ENCODE results near the gene MDM2.

Gene MDM2

DNA sequence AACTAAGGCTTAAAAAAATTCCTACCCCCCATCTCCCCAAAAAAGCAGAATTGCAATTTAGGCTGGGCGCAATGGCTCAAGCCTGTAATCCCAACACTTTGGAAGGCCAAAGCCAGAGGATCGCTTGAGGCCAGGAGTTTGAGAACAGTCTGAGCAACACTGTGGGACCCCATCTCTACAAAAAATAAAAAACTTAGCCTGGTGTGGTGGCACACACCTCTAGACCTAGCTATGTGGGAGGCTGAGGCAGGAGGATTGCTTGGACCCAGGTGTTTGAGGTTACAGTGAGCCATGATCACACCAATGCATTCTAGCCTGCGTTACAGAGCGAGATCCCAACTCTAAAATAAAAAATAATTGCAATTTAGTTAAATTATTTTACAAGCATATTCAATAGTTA is 70.9 kb downstream of the MDM2 start:
- DNase-seq (ENCODE audit: low spot score): no peak

DNA sequence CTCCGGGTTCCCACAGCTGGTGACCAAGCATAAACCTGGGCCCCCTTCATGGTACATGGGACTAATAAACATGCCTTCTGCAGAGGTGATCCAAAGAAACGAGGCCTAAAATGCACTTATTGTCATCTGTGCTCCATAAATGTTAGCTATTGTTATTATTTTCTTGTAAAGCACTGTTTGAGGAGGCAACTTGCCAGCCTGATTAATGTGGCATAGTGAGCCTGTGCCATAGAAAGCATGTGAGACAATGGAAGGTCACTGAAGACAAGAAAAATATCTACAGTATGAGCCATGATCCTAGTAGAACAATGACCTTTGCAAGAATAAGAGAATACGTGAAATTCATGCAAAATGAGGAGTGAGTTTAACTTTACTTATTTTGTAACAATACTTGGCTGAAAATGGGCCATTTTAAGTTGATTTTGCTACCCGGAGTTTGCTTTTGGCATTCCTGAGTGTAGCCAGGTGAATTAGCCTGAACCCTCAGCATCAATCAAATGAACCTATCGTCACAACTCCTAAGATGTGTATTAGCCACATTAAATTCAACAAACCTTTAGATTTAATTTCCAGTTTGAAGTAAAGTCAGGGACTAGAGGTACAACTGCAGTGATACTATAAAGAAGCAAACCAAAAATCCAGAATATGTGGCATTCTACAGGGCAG is 72.8 kb downstream of the MDM2 start:
- peak; percentile 58 for DNase-seq (ENCODE audit: low spot score)

DNA sequence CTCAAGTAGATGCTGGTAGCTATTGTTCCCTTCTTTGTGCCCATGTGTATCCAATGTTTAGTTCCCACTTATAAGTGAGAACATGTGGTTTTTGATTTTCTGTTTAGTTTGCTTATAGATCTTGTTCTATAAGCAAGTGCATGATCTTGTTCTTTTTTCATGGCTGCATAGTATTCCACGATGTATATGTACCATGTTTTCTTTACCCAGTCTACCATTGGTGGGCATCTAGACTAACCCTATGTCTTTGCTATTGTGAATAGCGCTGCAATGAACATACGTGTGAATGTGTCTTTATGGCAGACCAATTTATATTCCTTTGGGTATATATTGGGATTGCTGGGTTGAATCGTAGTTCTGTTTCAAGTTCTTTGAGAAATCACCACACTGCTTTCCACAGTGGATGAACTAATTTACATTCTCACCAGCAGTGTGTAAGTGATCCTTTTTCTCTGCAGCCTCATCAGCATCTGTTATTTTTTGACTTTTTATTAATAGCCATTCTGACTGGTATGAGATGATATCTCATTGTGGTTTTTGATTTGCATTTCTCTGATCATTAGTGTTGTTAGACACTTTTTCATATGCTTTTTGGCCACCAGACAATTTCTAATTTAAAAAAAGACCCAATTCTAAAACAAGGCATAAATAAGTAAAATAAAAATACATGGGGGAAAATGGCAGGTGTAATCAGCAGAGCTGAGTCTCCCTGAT is 74.4 kb downstream of the MDM2 start:
- no peak for DNase-seq (ENCODE audit: low spot score)

DNA sequence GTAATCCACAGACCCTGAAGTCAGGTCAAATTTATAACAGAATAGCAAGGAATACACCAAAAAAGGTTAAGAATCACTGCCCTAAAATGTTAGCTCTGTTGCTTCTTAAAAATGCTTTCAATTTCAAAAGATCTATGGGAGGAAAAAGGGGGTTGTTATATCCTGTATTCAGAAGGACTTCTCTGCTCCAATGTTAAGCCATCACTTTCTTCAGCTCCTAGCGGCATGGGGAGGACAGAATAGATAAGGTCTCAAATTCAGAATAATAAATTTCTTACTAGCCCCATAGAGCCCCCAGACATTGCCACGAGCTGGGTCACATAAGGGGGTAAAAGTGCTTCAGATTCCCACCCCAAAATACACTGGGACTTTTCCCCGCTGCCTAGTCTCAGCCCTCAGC is 75.2 kb downstream of the MDM2 start:
- DNase-seq (ENCODE audit: low spot score): no peak

DNA sequence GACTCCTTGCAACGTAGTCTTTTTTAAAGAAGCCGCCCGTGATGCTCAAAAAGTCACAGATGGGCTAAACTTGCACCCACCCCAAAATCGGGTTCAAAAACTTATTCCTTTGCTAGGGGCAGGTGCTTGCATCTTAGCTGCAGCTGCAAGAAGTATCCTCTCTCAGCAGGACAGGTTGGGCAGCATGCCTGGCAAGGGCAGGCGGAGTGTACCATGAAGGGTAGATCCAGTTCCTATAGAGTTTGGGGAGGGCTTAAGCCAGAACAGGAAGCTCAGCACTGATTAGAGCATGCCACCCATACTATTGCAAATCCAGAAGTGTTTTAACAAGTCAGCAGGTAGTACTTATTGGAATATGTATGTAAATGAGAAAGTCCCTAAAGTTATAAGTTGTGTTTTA is 76.3 kb downstream of the MDM2 start:
- no peak for DNase-seq (ENCODE audit: low spot score)

DNA sequence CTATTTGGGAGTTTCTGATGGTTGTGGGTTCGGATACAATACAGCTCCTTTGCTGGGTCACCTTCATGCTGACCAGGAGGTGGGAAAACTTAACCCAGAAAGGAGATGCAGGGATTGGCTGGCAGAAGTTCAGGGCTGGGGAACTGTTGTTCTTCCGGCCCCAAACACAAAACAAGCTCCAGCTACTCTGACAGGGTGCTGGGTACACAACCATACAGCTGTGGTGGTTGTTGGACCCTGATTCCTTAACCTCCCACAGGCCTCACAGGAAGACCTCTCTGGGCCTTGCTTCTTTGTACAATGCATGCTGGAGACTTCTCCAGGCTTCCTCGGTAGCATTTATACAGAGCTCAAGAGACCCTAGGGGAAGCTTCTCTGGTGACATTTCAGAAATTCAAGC is 77.4 kb downstream of the MDM2 start:
- no peak for DNase-seq (ENCODE audit: low spot score)

DNA sequence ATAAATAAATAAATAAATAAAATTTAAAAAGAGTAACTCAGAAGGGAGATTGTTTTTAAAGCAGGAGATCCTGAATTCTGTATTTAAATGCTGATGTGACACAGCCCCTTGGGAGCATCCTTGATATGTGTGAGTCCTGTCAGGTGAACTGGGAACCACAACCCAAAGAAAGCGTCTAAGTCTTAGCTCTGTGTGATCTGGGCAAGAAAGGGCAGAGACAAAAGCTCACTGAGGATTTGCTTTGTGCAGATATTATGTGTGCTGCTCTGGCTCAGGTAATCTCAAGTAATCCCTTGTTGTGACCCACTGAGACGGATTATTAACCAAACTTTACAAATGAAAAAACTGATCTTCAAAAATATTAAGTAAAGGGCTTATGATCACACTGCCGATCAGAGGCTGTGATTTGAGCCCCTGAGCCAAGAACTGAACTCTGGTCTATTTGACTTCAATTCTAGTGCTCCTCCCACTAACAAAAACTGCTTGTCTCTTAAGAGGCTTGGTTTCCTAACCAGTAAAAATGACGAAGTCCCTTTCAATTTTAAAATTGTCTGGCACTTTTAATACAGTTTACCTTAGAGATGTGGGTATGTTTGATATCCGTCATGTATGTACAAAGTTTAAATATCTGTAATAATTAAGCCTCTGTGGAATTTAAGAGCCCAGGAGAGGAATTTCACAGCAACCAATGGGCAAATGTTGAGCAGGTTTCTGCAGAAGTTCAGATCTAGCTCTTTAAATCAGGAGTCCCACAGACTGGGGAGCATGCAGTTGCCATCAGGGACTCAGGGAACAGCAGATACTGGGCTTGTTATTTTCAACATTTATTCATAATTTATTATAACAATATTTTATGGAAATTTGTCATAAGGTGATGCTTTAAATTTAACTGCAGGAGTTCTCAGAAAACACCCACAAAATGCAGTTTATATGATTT is 78.9 kb downstream of the MDM2 start:
- DNase-seq (ENCODE audit: low spot score): no peak

DNA sequence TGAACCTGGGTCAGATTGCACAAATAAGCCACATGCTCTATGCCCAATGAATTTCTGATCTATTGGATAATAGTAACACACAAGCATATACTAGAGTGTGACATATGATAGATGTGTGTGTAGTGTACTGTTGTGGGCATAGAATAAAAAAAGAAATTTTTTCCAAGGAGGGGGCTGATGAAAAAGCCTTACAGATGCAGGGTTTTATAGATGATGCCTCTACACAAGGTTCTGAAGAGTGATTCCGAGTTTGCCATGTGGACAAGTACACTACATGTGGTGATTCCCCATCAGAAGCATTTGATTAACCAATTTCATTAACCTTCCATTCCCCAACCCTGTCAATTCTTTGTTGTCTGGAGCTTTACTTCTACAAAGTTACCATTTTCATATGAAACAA is 79.7 kb downstream of the MDM2 start:
- no peak for DNase-seq (ENCODE audit: low spot score)

DNA sequence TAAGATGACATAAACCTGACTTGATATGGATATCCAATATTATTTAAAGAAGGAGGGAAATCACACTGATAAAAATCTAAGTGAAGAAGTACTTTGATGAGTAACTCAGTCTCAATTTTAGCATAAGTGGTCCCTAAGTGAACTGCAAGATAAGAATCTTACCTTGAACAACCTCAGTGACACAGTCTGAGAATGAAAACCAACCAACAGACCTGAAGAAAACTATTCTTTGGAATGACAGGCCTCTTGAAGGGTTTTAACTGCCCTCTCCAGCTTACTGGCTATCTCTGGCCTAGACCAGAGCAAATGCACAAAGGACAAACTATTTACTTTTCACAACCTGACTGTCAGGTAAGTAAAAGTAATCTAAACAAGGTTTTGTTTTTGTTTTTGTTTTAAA is 80.3 kb downstream of the MDM2 start:
- DNase-seq (ENCODE audit: low spot score): no peak

DNA sequence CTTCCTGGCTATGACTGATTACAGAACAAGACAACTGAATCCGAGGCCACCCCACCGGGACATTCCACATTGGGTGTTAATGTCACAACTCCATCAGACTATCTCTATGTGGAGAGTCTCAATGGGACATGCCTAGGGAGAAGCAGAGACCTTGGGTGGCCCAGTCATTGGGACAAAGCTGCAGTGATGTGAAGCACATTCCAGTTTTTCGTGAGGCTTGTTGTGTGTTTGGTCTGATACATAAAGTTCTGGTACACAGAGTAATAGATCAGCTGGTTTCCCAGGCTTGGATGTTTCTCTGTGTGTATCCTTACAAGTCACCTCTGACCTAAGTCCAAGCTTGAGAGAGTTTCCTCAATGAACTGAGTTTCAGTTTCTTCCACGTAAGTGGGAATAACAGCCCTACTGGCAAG is 82.7 kb downstream of the MDM2 start:
- no peak for DNase-seq (ENCODE audit: low spot score)

DNA sequence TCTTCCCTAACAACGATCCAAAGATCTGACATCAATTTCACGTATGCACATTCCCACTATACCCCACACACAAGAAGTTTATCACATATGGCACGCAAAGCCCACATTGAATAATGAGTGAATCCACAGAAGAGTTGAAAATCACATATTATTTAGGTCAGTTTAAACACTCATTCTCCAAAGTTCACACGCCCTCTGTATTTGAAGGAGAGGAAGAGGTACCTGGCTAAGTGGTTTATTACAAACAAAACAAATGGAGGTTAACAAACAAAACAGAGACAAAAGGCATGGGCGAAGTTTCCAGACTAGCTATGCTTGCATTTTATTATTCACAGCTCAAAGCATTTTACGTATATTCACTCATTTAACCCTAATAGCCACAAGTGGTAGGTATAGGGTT is 83.2 kb downstream of the MDM2 start:
- no peak for DNase-seq (ENCODE audit: low spot score)

DNA sequence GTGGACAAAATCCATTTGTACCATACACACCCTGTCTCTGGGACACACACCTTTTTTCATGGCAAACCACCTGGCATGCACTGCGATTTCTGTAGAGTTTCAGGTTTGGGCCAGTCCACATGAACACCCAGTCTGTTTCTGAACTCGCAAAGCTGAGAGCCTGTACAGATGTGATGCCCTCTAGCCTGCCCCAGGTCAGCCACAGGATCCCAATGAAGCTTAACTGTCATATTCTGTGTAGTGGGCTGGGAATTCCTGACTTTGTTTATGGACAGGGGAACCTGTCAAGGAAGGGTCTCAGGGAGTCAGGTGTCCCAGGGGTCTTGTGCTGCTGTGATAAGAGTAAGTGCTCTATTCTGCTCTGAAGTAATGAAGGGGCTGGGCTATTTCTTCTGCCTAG is 85.2 kb downstream of the MDM2 start:
- DNase-seq (ENCODE audit: low spot score): no peak

DNA sequence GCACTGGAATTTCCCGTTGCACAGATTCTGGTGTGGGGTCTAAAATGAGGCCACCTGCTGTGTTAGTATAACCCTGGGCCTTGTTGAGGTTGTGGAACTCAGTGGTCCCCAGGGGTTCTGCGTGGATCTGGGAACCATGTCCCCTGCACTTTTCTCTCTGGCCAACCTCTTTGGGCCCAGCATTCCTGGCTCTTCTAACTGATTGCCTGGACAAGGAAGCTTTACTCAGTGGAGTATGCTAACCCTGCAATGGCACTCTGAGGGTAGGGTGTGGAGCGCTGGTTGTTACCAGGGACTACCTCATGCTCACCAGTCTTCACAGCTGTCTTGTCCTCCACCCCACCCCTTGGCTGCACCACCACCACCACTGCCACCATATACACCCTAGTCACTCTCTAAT is 85.8 kb downstream of the MDM2 start:
- DNase-seq (ENCODE audit: low spot score): no peak

DNA sequence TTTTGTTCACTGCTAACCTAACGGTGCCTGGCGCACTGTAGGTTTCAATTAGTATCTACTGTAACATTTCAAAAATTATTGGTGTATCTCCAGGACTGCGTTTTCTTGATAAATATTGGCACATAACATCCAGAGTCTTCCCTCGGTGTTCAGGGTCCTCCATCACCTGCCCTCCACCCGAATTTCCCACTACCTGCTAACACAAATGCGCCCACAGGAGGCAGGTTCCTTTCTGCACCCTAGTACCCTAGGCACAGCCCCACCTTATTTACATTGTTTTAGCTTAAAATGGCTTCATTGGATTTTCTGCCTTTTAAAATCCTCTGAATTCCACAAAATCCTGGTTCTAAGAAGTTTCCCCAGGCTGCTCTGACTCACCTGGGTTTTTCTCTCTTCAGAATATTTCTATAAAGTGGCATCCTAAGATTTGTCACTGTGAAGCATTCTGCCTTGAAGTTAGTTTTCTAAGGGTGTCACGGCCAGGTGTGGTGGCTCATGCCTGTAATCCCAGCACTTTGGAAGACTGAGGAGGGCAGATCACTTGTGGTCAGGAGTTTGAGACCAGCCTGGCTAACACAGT is 86.4 kb downstream of the MDM2 start:
- no peak for DNase-seq (ENCODE audit: low spot score)

DNA sequence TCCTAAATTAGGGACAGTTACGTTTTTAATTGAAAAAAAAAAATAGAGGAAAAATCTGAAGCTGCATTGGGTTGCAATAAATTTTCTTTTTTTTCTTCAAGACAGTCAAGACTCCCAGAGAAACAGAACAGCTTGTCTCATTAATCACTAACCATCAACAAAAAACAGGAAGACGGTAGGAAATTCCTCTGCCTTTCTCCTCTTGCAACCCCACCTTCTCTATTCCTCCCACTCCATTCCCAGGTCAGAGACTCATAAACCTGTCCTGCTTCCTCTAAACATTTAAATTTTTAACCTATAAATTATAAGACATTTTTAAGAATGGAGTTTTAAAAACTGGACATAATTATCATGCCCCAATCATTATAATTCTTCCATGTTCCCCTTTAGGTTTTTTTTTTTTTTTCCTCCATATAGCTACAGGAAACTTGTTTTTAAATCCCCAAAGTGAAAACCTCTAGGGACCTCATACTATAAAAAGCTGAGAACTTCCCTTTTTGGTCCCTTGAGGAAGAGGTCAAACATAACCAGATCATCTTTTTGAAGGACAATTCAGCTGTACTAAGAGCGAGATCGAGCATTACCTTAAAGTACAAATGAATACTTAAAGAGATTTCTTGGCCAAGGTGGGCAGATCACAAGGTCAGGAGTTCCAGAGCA is 89.0 kb downstream of the MDM2 start:
- DNase-seq (ENCODE audit: low spot score): no peak

DNA sequence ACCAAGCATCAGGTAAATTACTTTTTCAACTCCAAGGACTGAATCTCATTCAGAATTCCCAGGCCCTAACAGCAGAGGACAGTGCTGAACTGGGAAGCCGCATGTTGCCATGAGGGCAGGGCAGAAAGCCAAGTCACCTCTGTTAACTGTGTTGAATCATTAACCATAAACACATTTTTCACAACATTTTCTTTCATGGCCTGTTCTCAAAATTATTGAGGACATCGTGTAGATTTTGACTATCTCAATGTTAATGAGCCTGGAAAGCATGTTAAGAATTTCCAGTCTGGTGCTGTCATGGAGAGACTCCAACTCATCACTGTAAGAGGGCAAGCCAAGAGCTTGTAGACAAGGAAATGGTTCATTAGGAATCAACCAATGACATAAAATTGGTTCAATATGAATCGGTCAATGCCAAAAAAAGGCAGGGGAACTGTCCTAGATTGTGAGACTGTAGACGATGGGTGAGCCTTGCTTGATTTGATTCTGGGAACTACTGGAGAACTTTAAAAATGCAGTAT is 91.3 kb downstream of the MDM2 start:
- peak; percentile 39 for DNase-seq (ENCODE audit: low spot score)

DNA sequence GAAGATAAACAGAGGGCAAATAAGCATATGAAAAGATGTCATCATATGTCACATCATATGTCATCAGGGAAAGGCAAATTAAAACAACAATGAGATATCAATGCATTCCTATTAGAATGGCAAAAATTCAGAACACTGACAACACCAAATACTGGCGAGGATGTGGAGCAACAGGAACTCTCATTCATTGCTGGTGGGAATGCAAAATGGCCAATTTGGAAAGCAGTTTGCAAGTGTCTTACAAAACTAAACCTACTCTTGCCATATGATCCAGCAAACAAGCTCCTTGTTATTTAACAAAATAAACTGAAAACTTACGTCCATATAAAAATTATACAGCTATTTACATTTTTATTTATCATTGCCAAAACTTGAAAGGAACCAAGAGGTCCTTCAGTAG is 92.3 kb downstream of the MDM2 start:
- no peak for DNase-seq (ENCODE audit: low spot score)
